Lower leg skin (tissue), 4 donors: ENCODE measurements around the gene MRM3. TPM values are rescaled to one million over a fixed set of nuclear protein-coding genes. Genes with fewer than 3 reads are reported as not detected.
"Not testable (repeated sequence)": the region's sequence is repeated elsewhere in the genome, so short reads cannot be mapped to it uniquely, and the experiment has no call there.

Source experiments
- DNase-seq, 2 donors: peaks; one replicate each; pipeline ENCODE4 v3.0.0-alpha.2; 2019; ENCODE audit warnings: low spot score in 2 of 2
- H3K4me3 ChIP-seq: fragments of 200-600 bp; sonication (generic); 2 replicates; pipeline ENCODE4 v1.5.1; 2017; ENCODE audit warnings: mild to moderate bottlenecking, low read depth; ENCODE audit not compliant: poor library complexity, severe bottlenecking
- POLR2A ChIP-seq, 2 donors: fragments of 450-650 bp; IDR thresholded peaks; one replicate each; pipeline ENCODE4 v1.6.1; 2016 to 2017; ENCODE audit warnings: antibody characterized with exemption in 2 of 2, mild to moderate bottlenecking in 1 of 2, moderate library complexity in 1 of 2
- WGBS, 2 donors: methylation state at CpG; one replicate each; pipeline ENCODE4 v1.1.5; 2018; 5-methylcytosine and 5-hydroxymethylcytosine counted together
- intact Hi-C: fragments of 100-400 bp; cut with DNase I; formaldehyde crosslinking; loops from one replicate; pipeline ENCODE4 v1.15.0; 2023; ENCODE audit warnings: low total_unique reads
- total RNA-seq, 4 donors: library from RNA; depleted of rRNA; stranded (reverse); fragments of >200 nt; gene quantifications; one replicate each; pipeline ENCODE4 v1.1.0, GENCODE V29; 2016
- TF ChIP-seq, protein P1 (sequence below), 3 donors: fragments of 450-650 bp; IDR thresholded peaks; one replicate each; pipeline ENCODE4 v1.5.1; 2016; ENCODE audit warnings: antibody characterized with exemption in 3 of 3, mild to moderate bottlenecking in 3 of 3, moderate library complexity in 2 of 3

Gene MRM3
- total RNA-seq, 4 donors from 2014 or later, result 28.9 to 44.9 (median 35.8) TPM

GRCh38 chr17:746181-746580 lies 36.0 kb upstream of the MRM3 start:
- 93% methylated on average over 9 of the region's 9 CpGs for WGBS, 2 donors
- no peak overlapping the region for H3K4me3 ChIP-seq
- intact Hi-C loops, result no loop called here
- no peak for DNase-seq
- TF ChIP-seq, protein P1, sequence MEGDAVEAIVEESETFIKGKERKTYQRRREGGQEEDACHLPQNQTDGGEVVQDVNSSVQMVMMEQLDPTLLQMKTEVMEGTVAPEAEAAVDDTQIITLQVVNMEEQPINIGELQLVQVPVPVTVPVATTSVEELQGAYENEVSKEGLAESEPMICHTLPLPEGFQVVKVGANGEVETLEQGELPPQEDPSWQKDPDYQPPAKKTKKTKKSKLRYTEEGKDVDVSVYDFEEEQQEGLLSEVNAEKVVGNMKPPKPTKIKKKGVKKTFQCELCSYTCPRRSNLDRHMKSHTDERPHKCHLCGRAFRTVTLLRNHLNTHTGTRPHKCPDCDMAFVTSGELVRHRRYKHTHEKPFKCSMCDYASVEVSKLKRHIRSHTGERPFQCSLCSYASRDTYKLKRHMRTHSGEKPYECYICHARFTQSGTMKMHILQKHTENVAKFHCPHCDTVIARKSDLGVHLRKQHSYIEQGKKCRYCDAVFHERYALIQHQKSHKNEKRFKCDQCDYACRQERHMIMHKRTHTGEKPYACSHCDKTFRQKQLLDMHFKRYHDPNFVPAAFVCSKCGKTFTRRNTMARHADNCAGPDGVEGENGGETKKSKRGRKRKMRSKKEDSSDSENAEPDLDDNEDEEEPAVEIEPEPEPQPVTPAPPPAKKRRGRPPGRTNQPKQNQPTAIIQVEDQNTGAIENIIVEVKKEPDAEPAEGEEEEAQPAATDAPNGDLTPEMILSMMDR (IDR thresholded peaks at IDR 0.05), result no peak
- no peak for TF ChIP-seq POLR2A (IDR thresholded peaks at IDR 0.05)

DNA sequence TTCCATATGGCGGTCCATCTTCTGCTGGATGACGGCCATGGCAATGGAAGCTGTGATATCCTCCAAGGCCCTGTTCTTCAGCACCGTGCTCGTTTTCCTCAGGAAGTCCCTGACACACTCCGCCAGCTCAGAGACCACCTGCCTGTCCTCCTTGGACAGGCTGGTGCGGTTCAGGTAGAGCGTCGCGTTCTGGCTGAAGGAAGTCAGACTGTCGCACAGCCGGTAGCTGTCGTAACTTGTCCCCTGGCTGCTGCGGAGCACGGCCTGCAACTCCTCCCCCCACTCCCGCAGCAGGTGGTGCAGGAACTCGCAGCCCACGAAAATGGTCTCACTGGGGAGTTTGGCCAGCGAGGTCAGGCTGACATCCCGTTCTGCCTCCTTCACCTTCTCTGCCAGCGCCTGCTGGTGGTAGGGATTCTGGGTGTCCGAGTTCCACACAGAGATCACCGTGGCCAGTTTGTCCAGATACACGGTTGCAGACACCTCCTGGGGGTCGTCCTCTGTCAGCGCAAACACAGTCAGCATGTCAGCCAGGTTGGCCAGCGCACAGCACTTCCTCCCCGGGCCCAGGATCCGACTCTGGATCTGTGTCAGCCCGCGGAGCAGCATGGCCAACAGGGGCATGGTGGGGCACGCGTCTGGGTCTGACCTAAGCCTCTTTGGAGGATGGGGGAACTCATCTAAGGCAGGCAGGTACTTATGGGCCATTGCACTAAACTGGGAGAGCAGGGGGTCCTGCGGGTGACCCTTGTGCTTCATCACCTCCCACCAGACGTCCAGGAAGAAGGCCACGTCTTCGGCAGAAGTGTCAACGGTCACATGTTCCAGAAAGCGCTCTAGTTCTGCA lies 35.1 kb upstream of the MRM3 start:
- 90 to 91% methylated on average over 29 to 36 of the region's 38 CpGs for WGBS, 2 donors
- H3K4me3 ChIP-seq, result no peak overlapping the region
- TF ChIP-seq, protein P1 (IDR thresholded peaks at IDR 0.05), result no peak
- no peak for TF ChIP-seq POLR2A (IDR thresholded peaks at IDR 0.05)
- intact Hi-C loops, result no loop called here
- DNase-seq, result no peak

- DNase-seq, H3K4me3 ChIP-seq, intact Hi-C loops: not testable (repeated sequence)
- WGBS, 2 donors, result 97% methylated on average over 4 of the region's 4 CpGs
Measured at GRCh38 chr17:748604-749003, 33.5 kb upstream of the MRM3 start.

- DNase-seq, H3K4me3 ChIP-seq, intact Hi-C loops: not testable (repeated sequence)
- 68 to 85% methylated on average over 7 of the region's 7 CpGs for WGBS, 2 donors
Measured at GRCh38 chr17:749359-749758, 32.8 kb upstream of the MRM3 start.

DNA sequence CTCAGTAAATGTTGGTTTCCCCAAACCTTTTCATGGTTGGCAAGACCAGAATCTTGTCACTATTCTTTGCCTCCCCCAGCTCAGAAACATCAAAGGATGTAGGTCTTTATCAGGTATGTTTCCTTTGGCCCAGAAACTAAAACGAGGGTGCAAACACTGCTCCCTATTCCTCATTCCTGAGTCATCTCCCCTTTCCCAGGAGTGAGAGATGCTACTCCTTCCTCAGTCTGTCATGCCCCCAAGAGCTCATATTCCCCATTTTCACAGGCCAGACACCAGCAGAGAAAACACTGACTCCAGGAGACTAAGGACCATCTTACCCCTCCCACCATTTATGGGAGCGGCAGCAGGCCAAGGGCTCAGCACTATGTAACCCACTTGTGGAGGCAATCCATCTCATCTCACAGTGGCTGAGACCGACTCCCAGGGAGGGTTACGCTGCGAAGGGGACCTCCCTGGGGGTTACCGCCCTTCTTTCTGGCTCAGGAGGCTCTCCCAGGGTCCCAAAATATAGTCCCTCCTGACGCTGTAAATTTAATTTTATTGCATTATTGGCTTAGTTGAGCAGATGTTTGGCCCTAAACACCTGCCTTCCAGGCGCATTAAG lies 31.6 kb upstream of the MRM3 start:
- TF ChIP-seq POLR2A (IDR thresholded peaks at IDR 0.05), result no peak
- TF ChIP-seq, protein P1 (IDR thresholded peaks at IDR 0.05), result no peak
- H3K4me3 ChIP-seq, result no peak overlapping the region
- DNase-seq, result no peak
- intact Hi-C loops, result loop anchor here (5.0 kb wide), 1 partner anchor 338 kb away; a partner anchor contains a TSS
- 46 to 60% methylated on average over 8 of the region's 8 CpGs for WGBS, 2 donors

DNA sequence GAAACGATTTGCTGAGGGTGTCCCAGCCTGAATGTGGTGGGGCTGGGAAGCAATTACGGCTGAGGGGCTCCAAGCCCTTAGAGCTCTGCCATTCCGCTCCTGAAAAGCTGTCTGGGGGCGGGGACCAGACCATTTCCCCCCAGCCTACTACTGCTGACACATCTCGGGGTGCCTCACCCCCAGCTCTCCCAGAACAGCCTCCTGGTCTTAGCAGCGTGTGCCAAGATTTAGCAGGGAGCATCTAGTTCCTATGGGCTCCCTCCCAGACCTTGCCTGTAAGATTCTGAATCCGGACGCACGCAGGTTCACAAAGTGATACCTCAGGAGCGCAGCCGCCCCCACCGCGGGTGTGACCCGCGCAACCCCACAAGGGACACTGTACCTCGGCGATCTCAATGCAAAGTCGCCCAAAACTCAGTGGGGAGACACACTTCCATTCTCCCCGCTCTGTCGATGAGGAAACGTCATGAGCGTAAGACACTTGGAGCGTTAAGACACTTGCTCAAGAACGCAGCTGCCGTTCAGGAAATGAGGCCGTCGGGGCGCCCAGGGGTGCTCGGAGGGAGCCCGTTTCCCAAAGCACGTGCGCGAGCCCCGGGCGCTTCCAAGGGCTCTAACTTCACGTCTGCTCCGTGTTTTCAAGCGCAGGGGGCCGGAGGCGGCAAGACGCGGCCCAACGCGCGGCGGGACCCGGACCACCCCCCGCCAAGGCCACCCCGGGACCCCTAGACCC lies 30.7 kb upstream of the MRM3 start:
- intact Hi-C loops, result loop anchor here (5.0 kb wide), 1 partner anchor 339 kb away; a partner anchor contains a TSS
- WGBS, 2 donors, result 1 to 2% methylated on average over 35 to 36 of the region's 49 CpGs
- peak overlapping the region; percentile 52 for H3K4me3 ChIP-seq
- TF ChIP-seq, protein P1 (IDR thresholded peaks at IDR 0.05), result no peak
- TF ChIP-seq POLR2A (IDR thresholded peaks at IDR 0.05), result no peak
- DNase-seq, result peak in 1 of 2 donors; percentile 89
